Activated CD8-positive, alpha-beta T cell treated with anti-CD3 and anti-CD28 coated beads, Interleukin-2, amount 10 ng/mL, durations not matched to agents 7 days and 5 days (primary cell): ENCODE measurements around the gene PFKFB1. TPM values are rescaled to one million over a fixed set of nuclear protein-coding genes. Genes with fewer than 3 reads are reported as not detected.

Experiments used
- ATAC-seq: fragments of 150-1000 bp; cut with Tn5 transposase; one replicate; pipeline ENCODE4 v1.10.0; 2021; ENCODE audit warnings: moderate library complexity
- CTCF ChIA-PET: fragments of 350-600 bp; sonication (Branson Sonifier 250); formaldehyde crosslinking; loops from one replicate; lab custom pipeline; 2021; ENCODE audit warnings: antibody characterized with exemption; lab: Charles Lee
- POLR2A ChIA-PET: fragments of 350-600 bp; sonication (Branson Sonifier 250); formaldehyde crosslinking; loops from one replicate; lab custom pipeline; 2021; ENCODE audit warnings: antibody characterized with exemption; lab: Charles Lee
- DNase-seq: peaks from one replicate; pipeline ENCODE4 v3.0.0-alpha.2; 2020
- H3K27ac Mint-ChIP-seq: one replicate; pipeline ENCODE4 v1.8.0; 2021; ENCODE audit warnings: mild to moderate bottlenecking, mixed read lengths
- H3K27me3 Mint-ChIP-seq: one replicate; pipeline ENCODE4 v1.8.0; 2021; ENCODE audit warnings: low read depth, mixed read lengths
- H3K36me3 Mint-ChIP-seq: one replicate; pipeline ENCODE4 v1.8.0; 2021; ENCODE audit warnings: low read depth, mixed read lengths
- H3K4me1 Mint-ChIP-seq: one replicate; pipeline ENCODE4 v1.8.0; 2021; ENCODE audit warnings: low read depth, mixed read lengths
- H3K4me3 Mint-ChIP-seq: one replicate; pipeline ENCODE4 v1.8.0; 2021; ENCODE audit warnings: mild to moderate bottlenecking, mixed read lengths
- H3K9me3 Mint-ChIP-seq: one replicate; pipeline ENCODE4 v1.8.0; 2022; ENCODE audit warnings: mixed read lengths; ENCODE audit not compliant: insufficient read depth
- total RNA-seq, 2 experiments: library from RNA; stranded (reverse); gene quantifications; one replicate each; pipeline ENCODE4 v1.2.3, GENCODE V29; 2021

The PFKFB1 gene
- total RNA-seq, 2 experiments from 2014 or later = 0.44 to 0.61 TPM

DNA sequence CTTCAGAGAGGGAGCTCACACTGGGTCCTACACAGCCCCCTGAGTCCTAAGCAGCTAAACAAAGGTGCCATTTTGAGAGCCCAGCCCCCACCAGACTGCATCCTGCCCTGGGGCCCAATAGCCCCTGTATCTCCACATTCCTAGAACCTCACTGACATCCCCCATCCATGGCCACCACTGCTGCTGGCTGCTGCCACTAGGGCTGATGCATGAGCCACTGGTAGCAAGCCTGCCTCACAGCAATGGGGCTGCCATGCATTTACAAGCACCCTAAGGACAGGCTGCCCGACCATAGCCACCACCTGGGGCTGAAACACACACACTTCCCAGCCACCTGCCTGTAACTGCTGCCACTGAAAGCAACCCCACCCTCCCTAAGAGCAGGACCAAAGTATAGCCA is 99.8 kb downstream of the PFKFB1 start:
- no peak overlapping the region for H3K27ac Mint-ChIP-seq
- CTCF ChIA-PET = no interaction called here
- H3K4me1 Mint-ChIP-seq = no peaks in the 10 kb centered on the region
- H3K9me3 Mint-ChIP-seq = no peaks in the 10 kb centered on the region
- no peak overlapping the region for H3K4me3 Mint-ChIP-seq
- DNase-seq = no peak
- peaks cover 9% of the 10 kb centered on the region for H3K27me3 Mint-ChIP-seq
- ATAC-seq = no peak
- no peaks in the 10 kb centered on the region for H3K36me3 Mint-ChIP-seq
- POLR2A ChIA-PET = no interaction called here

DNA sequence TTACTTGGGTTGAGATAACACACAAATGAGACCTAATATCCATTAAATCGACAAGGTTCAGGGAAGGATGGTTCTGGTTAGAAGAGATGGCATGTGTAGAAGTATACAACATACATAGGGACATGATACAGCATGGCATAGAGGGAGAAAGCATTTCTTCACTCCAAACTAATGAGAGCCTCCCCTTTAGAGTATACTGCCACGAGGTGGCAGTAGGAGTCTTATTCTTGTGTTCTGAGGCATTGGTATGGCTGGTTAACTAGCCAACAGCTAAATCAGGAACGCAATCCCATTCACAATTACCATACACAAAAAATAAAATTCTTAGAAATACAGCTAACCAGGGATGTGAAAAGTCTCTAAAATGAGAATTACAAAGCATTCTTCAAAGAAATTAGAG is 102.4 kb downstream of the PFKFB1 start:
- ATAC-seq = peak; percentile 44
- no peaks in the 10 kb centered on the region for H3K36me3 Mint-ChIP-seq
- peaks cover 13% of the 10 kb centered on the region for H3K27me3 Mint-ChIP-seq
- DNase-seq = peak; percentile 43
- H3K4me1 Mint-ChIP-seq = no peaks in the 10 kb centered on the region
- no peaks in the 10 kb centered on the region for H3K9me3 Mint-ChIP-seq
- CTCF ChIA-PET = interaction anchor here (0.6 to 2.6 kb wide), 6 partner anchors 11 to 1017 kb away, joined by 3 to 11 read pairs (median 5); no protein-coding TSS in a partner anchor
- POLR2A ChIA-PET = no interaction called here
- H3K4me3 Mint-ChIP-seq = no peak overlapping the region
- H3K27ac Mint-ChIP-seq = no peak overlapping the region

- Mint-ChIP-seq H3K4me1 (no peaks in the 10 kb centered on the region), H3K4me3 (no peak overlapping the region), H3K36me3 (no peaks in the 10 kb centered on the region), H3K27me3 (peaks cover 13% of the 10 kb centered on the region), H3K27ac (no peak overlapping the region), H3K9me3 (no peaks in the 10 kb centered on the region)
- ATAC-seq (no peak), DNase-seq (no peak)
- ChIA-PET POLR2A (no interaction called here), CTCF (no interaction called here)
Measured at GRCh38 chrX:54885740-54886139, 108.2 kb downstream of the PFKFB1 start.

Other genes starting within 250 kb of the PFKFB1 start
- gene ITIH6, start 195.9 kb downstream of the PFKFB1 start, total RNA-seq = not detected
- 10 to 100 TPM; 48.8 to 50.4 TPM for gene MAGED2, start 186.4 kb downstream of the PFKFB1 start, total RNA-seq
- 1 to 10 TPM in 1 of 2 experiments, under 1 TPM in 1; 0.87 to 1.5 TPM for gene TRO, start 73.4 kb downstream of the PFKFB1 start, total RNA-seq
- gene APEX2, start 6.2 kb upstream of the PFKFB1 start, total RNA-seq = 10 to 100 TPM; 26.9 to 28.0 TPM
- not detected for gene ALAS2, start 36.8 kb upstream of the PFKFB1 start, total RNA-seq
- gene PAGE2B, start 80.8 kb upstream of the PFKFB1 start, total RNA-seq = under 1 TPM in 1 of 2 experiments, not detected in 1; 0.97 TPM
- gene PAGE2, start 94.8 kb upstream of the PFKFB1 start, total RNA-seq = not detected
- not detected for gene PAGE5, start 226.2 kb upstream of the PFKFB1 start, total RNA-seq